SK-N-DZ (cell line): ENCODE measurements around the gene E2F8. TPM values are rescaled to one million over a fixed set of nuclear protein-coding genes. Genes with fewer than 3 reads are reported as not detected.
A peak's percentile ranks its signal among the peaks of the same experiment; 100 is the strongest.
"Not testable (repeated sequence)": the region's sequence is repeated elsewhere in the genome, so short reads cannot be mapped to it uniquely, and the experiment has no call there.

ENCODE experiments used
- DNase-seq: peaks from one replicate; pipeline ENCODE4 v3.0.0-alpha.2; 2015; ENCODE audit warnings: low spot score
- polyA plus RNA-seq, 2 experiments: library from polyadenylated mRNA; depleted of rRNA; stranded (reverse); fragments of >200 nt; gene quantifications; 2 replicates each; pipeline ENCODE4 v1.2.3, GENCODE V29; 2014

The E2F8 gene, protein sequence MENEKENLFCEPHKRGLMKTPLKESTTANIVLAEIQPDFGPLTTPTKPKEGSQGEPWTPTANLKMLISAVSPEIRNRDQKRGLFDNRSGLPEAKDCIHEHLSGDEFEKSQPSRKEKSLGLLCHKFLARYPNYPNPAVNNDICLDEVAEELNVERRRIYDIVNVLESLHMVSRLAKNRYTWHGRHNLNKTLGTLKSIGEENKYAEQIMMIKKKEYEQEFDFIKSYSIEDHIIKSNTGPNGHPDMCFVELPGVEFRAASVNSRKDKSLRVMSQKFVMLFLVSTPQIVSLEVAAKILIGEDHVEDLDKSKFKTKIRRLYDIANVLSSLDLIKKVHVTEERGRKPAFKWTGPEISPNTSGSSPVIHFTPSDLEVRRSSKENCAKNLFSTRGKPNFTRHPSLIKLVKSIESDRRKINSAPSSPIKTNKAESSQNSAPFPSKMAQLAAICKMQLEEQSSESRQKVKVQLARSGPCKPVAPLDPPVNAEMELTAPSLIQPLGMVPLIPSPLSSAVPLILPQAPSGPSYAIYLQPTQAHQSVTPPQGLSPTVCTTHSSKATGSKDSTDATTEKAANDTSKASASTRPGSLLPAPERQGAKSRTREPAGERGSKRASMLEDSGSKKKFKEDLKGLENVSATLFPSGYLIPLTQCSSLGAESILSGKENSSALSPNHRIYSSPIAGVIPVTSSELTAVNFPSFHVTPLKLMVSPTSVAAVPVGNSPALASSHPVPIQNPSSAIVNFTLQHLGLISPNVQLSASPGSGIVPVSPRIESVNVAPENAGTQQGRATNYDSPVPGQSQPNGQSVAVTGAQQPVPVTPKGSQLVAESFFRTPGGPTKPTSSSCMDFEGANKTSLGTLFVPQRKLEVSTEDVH
- polyA plus RNA-seq (2014; cell fraction: cytosol; rRNA removed), result 5.4 TPM in 2 replicates
- 7.5 and 15.7 TPM in 2 replicates for polyA plus RNA-seq (2014; cell fraction: nucleus; rRNA removed)

DNA sequence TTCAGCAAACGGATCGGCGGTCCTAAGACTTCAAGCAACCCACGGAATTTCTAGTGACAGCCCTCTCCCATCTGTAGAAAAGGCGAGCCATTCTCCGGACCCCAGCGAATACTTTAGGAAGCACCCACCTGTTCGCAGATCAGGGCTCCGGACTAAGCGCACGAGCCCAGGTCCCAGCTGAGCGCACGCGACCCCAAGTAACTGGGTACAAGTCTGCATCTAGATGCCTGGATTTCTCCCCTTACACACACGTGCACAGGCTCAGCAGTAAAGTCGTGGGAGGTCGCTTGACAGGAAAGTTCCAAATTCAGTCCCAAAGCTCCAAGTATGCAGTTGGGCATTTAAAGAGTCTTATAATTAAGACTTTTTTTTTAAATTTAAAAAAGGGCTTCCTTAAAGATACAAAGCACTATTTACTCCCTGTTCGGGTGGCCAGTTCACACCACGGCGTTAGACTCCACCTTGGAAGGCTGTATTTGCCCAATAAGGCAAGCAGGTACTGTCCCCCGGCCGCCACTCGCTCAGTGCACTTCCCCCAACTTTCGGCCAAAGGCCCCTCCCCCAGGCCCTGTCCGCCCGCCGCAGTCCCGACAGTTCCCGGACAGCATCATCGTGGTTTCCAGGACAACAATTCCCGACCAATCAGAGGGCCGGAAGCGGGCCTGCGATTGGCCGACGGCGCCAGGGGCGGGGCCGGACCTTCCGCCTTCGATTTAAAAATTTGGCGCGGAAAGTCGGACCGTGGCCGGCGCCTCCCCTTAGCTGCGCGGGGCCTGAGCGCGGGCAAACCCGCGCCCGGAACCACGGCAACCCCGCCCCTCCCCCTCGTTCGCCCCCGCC lies at the start of gene E2F8:
Gene E2F8, minus strand, starts transcription at position 526 of the 840 bp plus-strand sequence. CDS start 824 bp downstream, outside the sequence.
- DNase-seq, result peak; percentile 95

DNA sequence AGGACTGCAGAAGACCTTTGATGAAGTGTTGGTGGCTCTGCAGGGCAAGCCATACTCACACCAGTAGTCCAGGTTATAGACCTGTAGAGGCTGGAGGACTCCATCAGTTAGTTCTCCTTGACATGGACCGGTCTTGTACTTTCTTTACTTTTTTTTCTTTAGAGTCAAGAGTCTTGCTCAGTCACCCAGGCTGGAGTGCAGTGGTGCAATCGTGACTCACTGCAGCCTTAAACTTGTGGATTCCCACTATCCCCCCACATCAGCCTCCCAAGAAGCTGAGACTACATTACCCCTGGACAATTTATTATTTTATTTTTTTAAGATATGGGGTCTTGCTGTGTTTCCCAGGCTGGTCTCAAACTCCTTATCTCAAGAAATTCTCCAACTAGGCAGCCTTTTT lies 49.6 kb upstream of the E2F8 start:
- DNase-seq, result no peak

DNA sequence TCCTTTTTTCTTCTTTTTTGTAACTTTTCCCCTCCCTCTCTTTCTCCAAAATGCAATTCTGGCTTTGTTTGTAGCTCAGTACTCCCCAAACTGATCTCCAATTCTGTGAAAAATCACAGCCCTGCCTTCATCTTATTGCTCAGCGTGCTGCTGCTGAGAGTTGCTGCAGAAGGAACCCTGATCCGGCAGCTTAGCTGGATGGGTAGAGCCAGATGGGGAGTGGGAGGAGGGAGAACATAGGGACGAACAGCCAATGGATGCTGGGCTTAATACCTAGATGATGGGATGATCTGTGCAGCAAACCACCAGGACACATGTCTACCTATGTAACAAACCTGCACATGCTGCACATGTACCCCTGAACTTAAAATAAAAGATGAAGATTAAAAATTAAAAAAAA lies 47.5 kb upstream of the E2F8 start:
- no peak for DNase-seq

DNA sequence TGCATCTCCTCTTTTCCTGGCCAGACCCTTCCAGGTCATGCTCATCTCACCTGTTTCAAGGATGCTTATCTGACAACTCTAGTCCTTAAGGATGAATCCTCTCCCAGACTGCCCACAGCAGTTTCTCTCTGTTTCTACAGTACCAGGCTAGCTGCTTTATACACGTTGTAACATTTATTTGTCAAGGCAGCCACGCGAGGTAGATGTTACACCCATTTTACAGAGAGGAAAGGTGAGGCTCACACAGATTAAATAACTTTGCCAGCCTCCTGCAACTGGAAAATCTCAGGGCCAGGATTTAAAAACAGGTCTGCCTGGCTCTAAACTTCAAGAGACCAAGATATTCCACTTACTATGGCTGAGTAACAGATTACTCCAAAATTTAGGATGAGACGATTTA lies 45.7 kb upstream of the E2F8 start:
- DNase-seq, result no peak

DNA sequence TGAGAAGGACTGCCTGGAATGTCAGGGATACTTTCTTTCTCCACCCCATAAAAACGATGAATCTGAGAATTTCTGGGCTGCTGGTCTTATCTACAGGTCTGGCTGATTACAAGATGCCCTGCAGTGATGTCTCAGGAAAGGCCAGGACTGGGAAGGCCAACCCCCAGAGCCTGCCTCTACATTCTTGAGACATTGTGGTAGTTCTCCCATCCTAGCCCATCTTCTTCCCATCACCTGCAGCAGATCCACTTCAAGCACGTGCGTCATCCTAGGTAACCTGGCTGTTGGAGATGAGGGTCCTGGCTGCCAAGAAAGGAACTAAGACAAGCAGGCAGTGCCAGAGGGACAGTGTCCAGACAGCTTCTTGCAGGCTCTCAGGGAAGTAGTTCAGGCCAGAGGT lies 44.1 kb upstream of the E2F8 start:
- no peak for DNase-seq

DNA sequence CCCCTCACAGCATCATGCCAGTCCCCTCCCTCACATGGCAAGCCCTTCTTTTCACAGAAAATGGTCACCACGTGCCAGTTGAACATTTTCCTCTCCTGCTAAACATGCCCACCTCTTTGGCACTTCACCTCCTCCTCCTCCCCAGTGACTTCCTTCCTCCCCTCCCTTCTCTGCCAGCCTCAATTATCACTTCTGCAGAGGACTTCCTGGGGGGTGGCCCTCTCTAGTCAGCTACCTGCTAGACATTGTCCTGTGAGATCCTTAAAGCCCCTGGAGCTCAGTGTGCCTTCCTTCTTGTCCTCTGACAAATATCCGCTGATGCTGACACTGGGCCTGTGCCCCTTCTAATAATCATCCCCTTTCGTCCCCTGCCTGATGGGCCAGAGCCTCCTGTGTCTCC lies 43.2 kb upstream of the E2F8 start:
- DNase-seq, result no peak

DNA sequence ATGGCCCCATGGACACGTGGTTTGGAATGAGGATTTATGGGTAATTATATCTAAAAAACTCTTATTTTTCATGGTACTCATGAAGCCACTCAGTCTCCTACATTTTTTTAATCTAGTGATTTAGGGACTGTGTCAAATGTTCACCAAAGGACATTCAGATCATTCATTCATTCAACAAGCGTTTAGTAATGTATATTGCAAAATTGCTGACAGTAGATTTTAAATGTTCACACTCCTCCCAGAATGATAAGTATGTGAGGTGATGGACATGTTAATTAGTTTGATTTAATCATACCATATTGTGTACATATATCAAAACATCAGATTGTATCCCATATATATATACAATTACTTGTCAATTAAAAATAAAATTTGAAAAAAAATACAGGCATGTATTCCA lies 40.8 kb upstream of the E2F8 start:
- DNase-seq, result no peak

DNA sequence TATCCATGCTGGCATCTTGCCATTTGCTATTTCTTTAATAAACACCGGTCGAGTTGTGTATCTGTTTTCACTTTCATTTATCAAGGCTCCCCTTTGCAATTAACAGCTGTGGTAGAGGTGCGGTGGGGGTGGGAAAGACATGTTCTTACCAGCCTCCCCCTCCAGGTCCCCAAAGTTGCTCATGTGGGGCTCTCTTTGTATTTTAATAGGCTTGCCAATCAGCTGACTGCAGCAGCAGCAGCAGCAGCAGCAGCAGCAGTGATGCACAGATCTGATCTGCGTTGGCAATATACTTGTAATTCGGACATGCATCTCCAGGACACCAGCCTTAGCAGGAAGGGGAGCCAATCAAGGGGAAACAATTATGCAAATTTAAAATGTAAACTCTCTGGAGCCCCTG lies 40.3 kb upstream of the E2F8 start:
- DNase-seq, result peak; percentile 13

DNA sequence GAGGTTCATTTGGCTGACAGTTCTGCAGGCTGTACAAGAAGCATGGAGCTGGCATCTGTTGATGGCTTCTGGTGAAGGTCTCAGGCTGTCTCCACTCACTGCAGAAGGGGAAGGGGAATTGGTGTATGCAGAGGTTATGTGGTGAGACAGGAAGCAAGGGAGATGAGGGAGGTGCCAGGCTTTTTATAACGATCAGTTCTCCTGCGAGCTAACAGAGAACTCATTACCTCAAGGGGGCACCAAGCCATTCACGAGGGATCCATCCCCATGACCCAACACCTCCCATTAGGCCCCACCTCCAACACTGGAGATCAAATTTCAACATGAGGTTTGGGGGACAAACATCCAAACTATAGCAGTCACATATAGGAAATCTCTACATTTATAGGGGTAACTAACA lies 38.7 kb upstream of the E2F8 start:
- no peak for DNase-seq

DNA sequence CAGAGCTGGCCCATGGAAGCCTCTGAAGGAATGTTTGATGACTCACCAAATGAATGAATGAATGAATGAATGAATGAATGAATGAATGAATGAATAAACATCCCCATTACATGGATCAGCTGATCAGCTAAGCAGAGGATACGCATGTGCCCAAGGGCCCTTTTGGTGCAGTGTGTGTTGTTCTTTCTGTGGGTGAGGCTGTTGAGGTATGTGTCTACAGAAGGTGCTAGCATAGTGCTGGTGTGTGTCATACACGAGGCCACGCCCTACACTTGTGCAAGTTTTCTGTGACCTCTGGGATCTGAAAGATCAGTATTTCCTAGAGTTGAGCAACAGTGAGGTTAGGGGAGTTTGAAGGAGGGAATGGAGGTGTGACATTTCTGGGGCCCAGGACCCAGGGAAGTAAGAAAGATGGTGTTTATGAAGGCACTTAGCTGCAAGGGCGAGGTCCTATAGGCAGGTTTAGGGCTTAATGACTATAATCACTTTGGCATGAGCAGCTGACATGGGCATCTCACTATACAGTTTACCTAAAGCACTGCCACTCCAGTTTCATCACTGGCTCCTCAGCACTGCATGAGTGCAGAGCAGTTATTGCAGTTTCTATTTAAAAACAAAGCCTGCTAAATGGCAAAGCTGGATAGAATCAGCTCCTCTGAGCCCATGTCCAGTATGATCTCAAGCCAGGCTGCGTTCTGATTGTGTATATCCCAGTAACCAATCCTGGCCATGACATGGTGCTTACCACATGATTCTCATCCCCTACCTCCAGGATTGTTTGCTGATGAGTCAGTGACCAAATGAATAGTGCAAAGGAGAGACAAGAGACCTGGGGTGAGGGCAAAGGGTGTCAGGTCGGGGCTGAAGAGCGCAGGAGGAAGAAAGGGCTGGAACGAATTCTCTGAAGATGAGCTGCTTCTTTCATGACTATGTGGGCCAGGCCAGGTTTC lies 36.4 kb upstream of the E2F8 start:
- no peak for DNase-seq

DNA sequence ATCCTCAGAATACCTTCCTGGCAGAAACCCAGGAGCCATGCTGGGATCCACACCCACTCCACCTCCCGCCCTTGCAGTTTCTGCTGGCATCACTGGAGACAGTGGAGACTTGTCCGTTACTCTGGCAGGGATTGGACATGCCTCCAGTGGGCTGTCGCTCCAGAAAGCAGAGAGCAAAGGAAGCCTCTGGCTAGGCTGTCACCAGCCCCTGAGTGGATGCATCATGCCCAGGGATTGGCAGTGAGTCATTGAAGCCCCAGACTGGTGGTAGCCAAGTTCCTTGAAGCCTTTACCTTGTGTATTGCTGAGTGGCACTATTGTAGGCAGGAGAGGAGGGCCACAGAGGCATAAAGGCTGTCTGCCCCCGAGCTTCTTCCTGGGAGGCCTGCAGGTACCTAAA lies 34.8 kb upstream of the E2F8 start:
- no peak for DNase-seq

DNA sequence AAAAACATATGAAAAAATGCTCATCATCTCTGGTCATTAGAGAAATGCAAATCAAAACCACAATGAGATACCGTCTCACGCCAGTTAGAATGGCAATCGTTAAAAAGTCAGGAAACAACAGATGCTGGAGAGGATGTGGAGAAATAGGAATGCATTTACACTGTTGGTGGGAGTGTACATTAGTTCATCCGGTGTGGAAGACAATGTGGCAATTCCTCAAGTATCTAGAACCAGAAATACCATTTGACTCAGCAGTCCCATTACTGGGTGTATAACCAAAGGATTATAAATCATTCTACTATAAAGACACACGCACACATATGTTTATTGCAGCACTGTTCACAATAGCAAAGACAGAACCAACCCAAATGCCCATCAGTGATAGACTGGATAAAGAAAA lies 32.5 kb upstream of the E2F8 start:
- DNase-seq, result not testable (repeated sequence)

DNA sequence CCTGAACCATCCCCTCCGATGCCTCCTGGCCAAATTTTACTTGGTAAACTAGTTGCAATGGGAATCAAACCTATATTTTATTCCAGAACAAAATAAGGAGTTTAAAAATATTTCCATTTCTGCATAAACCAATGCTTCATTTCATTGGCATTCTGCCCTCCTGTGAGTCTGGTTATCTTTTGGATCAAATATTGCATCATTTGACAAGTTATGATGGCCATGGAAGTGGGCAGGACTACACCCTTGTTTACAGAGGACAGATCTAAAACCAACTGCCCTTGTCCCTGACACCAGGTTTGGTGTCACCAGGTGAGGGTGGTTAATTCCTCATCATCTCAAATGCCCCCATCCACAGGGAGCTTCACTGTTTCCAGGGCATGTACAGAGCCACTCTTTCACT lies 28.2 kb upstream of the E2F8 start:
- no peak for DNase-seq

DNA sequence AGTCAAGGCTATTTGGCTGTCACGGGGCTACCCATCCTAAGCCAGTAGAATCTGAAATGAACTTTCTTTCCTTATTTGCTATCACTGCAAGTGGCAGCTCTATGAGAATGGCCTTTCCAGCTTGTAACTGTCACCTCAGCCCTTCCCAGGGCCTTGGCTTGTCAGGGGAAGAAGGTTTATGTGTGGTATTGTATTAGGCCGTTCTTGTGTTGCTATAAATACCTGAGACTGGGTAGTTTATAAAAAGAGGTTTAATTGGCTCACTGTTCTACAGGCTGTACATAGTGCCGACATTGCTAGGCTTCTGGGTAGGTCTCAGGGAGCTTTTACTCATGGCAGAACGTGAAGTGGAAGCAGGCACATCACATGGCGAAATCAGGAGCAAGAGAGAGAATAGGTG lies 26.8 kb upstream of the E2F8 start:
- no peak for DNase-seq

DNA sequence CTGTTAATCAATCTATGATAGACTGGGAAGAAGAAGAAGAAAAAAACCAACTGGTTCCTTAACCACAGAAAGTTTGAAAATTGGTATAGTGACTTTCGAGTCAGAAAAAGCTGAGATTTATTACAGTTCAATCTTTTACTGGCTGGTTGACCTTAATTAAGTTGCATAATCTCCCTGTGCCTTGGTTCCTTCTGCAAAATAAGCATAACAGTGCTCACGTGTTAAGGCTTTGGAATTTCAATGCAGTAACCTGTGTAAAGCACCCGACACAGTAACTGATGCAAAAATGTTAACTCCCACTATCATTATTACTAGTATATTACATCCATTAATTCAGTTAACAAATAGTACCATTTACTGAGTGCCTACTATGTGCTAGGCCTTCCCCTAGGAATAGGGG lies 22.6 kb upstream of the E2F8 start:
- DNase-seq, result no peak

DNA sequence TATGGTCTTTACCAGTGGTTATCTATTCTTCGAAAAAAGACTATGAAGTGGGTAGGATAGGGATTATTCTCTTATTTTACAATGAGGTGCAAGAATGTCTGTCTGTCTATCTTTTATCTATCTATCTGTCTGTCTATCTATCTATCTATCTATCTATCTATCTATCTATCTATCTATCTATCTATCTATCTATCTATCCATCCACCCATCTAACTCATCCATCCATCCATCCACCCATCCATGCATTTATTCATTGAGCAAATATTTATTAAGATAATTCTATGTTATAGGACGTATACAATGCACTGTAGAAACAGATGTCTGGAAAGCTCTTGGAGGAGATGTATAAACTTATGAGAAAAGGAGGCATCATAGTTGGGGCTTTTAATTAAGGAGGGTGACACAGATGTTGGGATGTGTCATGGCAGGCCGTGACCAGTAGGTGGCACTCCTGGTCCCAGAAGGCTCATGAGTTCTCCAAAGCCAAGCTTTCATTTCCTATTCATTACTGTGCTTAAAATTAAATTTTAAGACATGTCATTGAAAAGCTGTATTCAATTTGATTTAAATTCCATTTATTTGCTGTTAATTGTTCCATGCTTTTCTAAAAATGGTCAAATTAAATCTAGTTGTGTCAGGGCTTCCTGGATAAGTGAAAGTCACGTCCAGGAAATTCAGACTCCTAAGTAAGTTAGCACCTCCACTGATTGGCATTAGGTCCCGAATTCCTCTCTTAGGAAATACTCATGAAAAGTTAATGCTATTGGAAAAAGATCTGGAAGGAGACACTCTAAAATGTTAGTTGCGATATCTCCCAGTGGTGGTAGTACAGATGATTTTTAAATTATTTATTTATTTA lies 19.0 kb upstream of the E2F8 start:
- peak; percentile 67 for DNase-seq

DNA sequence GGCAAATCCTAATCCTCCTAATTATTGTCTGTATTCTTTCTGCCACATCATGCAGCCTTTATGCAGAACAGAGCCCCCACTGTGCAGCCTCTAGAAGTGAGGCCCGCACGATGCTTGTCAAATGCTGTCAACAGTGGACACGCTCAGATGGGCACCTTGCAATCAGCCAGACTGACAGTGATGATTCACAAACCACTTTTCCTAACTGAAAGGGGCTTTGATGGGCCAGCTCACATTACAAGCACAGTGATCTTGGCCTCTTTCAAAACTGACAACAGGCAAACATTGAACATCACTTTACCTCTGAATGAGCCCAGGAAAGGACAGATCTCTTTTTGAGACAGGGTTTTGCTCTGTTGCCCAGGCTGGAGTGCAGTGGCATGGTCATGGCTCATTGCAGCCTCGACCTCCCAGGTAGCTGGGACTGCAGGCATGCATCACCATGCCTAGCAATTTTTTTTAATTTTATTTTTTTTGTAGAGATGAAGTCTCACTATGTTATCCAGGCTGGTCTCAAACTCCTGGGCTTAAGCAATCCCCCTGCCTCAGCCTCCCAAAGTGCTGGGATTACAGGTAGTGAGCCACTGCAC lies 18.0 kb upstream of the E2F8 start:
- DNase-seq, result peak; percentile 35

DNA sequence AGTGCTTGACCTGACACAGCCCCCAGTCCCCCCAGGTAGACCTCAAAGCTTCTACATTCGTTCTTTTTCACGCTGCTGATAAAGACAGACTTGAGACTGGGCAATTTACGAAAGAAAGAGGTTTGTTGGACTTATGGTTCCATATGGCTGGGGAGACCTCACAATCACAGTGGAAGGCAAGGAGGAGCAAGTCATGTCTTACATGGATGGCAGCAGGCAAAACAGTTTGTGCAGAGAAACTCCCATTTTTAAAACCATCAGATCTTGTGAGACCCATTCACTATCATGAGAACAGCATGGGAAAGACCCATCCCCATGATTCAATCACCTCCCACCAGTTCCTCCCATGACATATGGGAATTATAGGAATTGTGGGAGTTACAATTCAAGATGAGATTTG lies 13.7 kb upstream of the E2F8 start:
- not testable (repeated sequence) for DNase-seq

DNA sequence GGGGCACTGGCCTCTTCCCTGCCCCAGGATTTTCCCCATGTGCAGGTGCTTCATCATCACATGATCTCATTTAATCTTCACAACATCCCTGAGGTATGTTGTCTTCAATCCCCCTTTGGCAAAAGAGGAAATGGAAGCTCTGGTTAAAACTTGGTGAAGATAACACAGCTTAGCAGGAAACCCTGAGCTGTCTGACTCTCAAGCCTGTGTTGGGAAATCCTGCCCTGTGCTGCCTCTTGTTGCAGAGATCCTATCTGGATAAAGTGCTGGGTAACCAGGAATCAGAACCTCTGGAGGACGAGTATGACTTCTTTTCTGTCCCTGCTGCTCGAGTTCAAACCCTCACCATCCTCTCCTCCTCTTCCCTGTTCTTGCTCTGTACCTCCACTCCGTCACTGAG lies 13.1 kb upstream of the E2F8 start:
- no peak for DNase-seq
